NB4 (cell line): Measurements from ENCODE around the gene POLR2C.

Source experiments
- MYC ChIP-seq: IDR thresholded peaks from 2 replicates; pipeline ENCODE4 v1.6.1; 2011; ENCODE audit warnings: low read depth, low read length
- TF ChIP-seq, protein P1 (sequence below): IDR thresholded peaks from one replicate; pipeline ENCODE4 v1.5.1; 2012; ENCODE audit warnings: low read depth, low read length

DNA sequence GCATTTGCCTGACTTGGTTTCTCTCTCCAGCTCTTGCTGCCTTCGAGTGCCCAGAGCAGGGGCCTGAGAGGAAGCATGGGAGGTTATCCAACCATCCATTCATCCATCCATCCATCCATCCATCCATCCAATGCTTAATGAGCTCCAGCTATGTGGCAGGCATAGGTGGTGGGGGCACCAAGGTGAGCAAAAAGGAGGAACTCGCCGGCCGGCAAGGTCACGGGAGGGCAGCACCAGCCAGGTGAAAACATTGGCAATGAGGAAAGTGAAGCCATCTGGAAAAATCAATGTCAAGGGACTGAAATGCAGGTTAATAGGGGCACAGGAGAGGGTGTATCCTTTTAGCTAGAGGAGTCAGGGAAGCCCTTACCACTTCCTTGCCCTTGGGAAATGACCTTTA, 42.0 kb downstream of the POLR2C start:
- no peak for TF ChIP-seq MYC
- TF ChIP-seq, protein P1, sequence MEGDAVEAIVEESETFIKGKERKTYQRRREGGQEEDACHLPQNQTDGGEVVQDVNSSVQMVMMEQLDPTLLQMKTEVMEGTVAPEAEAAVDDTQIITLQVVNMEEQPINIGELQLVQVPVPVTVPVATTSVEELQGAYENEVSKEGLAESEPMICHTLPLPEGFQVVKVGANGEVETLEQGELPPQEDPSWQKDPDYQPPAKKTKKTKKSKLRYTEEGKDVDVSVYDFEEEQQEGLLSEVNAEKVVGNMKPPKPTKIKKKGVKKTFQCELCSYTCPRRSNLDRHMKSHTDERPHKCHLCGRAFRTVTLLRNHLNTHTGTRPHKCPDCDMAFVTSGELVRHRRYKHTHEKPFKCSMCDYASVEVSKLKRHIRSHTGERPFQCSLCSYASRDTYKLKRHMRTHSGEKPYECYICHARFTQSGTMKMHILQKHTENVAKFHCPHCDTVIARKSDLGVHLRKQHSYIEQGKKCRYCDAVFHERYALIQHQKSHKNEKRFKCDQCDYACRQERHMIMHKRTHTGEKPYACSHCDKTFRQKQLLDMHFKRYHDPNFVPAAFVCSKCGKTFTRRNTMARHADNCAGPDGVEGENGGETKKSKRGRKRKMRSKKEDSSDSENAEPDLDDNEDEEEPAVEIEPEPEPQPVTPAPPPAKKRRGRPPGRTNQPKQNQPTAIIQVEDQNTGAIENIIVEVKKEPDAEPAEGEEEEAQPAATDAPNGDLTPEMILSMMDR: no peak
